Measurements from ENCODE around the gene ZNF385D.

Gene ZNF385D

DNA sequence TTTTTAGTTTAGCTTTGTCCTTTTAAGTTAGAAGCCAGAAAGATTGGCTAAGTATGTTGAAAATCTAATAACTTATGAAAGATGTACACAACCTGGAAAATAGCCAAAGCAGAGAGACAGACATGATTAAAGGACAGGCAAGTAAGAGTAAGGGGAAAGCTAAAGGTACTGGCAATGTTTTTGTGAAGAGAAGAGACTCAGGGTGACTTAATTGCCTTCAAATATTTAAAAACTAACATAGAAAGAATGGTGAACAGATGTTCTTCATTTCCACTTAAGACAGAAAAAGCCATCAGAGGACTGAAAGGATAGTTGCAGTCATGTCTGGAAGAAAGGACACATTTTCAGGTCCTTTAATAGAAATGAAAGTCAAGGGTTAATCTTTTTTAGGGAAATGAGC lies 68.8 kb downstream of the ZNF385D start:
- in situ Hi-C loops (cut with MboI; ENCODE audit: low sequenced_read_pairs), result no loop called here

DNA sequence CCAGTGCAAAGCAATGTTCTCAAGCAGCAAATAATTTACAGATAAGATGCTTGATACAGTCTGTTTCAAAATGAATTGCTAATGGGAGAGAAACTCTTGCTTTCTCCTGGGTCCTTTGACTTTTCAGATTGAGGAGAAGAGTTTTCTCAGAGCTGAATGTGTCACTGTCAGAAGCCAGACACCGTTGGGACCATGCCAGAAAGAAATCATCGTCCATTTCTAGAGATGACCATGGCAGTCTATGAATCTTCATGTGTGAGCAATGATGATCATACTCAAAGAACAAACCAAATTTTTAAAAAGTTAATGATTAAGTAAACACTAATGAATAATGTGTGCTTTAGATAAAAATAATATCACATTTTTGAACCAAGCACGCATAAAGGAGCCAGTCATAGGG lies 77.6 kb downstream of the ZNF385D start:
- in situ Hi-C loops (cut with MboI; ENCODE audit: low sequenced_read_pairs), result no loop called here

DNA sequence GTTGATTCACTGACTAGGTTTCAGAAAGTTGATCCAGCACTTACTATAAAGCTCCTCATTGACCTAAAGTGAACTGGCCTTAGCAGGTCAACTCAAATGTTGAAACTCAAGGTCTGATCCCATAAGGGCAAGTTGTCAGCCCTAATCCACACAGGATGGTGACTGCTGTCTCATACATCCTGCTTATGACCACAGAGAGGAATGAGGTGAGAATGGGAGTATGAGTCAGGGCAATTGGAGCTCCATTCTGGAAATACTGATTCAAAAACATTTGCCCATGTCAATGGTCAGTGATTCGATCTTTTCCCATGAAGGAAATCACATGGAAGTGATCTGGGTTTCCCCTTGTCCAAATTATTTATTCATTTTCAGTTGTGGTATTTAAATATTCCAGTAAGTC lies 78.7 kb downstream of the ZNF385D start:
- in situ Hi-C loops (cut with MboI; ENCODE audit: low sequenced_read_pairs), result no loop called here

DNA sequence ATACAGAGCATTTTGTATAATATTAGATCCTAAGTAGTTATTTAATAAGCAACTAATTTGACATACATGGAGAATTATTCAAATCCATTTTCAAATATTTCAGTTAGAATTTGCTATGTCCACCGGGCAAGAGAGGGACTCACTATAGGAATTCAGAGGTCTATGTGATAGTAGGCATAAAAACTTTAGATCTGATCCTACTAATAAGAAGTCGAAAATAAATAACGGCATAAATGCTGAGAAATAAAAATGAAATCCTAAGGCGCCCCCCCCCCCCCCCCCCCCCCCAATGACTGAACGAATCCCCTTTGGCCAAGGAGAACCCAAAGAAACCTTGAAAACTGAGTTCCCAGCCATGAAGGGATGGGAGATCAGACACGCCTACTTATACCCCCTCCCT lies 80.6 kb downstream of the ZNF385D start:
- in situ Hi-C loops (cut with MboI; ENCODE audit: low sequenced_read_pairs), result no loop called here

DNA sequence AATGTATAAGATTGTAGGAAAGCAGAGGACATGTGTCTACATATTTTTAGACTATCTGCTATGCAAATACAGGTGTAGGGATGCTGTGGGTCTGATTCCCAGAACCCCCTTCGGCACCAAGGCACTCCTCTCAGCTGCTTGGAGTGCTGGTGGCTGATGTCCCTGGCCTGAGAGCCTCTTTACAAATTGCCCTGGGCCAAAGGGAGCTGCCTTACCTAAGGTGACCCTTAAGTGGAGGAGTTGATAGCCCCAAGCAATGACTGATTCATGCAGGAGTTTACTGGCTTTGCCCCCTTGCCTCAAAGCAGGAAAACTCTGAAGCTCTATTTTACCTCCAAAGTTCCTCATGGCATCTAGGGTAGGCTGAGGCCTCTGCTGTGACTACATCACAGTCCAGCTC lies 83.0 kb downstream of the ZNF385D start:
- in situ Hi-C loops (cut with MboI; ENCODE audit: low sequenced_read_pairs), result no loop called here

DNA sequence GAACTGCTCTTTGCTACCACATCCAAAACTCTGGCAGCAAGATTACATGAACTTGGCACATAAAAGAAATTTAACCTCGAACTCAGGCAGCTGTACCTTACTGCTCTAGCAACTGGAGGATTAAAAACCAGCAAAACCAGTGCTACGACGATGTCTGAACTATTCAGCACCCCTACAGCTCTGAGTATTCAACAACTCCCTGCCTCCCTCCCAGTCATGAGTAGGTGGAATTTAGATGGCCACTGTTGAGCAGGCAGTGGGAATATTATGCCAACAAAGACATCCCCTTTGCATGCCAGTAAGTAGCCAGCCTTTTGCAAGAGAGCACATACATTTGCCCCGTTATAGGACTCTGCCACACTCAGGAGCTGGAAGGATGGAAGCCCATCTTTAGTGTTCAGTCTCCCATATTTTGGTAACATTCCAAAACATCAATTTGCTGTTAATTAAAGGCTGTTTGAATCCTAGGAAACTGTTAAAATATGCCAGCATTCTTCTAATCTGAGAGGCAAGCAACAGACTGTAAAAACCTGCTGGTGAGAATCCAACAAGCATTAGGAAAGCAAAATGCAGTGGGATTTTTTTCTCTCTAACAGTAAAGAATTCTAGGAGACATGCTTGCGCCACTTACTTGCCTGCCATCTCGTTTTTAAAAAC lies 85.4 kb downstream of the ZNF385D start:
- in situ Hi-C loops (cut with MboI; ENCODE audit: low sequenced_read_pairs), result no loop called here

DNA sequence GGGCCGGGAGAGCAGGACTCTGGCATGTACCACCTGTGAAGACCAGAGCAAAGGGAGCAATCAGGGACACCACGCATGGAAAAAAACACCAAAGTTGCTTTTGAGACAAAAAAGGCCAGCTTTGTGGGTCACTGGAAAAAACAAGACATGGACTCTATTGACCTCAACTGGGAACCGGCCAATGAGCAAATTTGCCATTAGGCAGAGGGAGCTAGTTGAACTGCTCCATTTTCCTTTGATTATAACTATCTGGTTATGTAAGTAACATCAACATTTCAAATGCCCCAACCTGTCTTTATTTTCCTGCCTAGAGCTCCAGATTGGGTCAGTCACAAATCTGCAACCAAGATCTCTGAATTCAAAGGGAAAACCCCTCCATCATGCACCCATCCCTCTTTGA lies 86.0 kb downstream of the ZNF385D start:
- in situ Hi-C loops (cut with MboI; ENCODE audit: low sequenced_read_pairs), result no loop called here

DNA sequence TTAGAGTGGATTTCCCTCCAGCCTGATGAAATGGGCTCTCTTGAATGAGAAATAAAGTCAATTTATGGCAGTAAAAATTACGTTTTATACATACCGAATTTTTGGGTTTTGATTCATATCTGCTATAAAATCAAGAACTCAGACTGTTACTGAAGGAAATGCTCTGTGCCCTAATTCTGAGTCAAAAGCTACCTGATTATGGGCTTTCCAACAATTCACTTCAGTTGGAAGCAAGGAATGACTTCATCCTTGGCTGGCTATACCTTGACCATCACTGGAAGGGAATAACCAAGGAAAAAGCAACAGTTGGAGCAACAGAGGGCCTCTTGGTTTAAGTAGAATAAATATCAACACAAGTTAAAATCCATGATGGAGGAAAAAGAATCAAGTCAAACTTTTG lies 88.6 kb downstream of the ZNF385D start:
- in situ Hi-C loops (cut with MboI; ENCODE audit: low sequenced_read_pairs), result no loop called here

DNA sequence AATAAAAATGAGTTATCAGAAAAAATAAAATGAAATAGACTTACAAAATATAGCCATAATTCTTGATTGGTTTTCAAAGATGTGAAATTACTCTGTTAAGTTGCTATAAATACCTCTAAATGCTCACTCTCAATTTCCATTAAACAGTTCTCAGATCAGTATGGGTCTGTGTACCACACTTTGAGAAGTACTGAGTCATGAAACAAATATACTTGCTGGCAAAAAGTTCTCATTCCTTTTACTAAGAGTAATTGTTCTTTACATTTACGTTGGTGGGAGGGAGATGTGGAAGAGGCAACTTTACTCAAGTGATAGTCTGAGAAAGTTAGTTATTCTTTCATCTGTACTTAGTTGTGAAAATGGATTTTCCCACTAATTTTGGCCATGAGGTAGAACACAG lies 96.3 kb downstream of the ZNF385D start:
- in situ Hi-C loops (cut with MboI; ENCODE audit: low sequenced_read_pairs), result no loop called here

DNA sequence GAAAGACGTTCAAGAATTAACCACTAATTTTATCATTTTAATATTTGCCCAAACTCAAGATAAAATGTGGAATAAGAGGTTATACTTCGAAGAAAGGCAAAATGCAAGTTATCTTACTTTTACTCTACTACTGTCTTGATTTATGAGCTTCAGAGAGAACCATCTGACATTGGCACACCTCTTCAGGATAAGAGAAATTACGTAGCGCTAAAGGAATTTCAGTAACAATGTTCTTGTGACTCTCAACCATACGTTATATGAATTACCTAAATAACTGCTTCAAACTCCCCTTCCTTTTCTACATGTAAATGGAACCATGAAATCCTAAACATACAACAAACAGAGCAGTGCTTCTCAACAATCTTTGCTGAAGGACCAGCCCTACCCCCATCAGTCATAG lies 96.8 kb downstream of the ZNF385D start:
- in situ Hi-C loops (cut with MboI; ENCODE audit: low sequenced_read_pairs), result no loop called here

DNA sequence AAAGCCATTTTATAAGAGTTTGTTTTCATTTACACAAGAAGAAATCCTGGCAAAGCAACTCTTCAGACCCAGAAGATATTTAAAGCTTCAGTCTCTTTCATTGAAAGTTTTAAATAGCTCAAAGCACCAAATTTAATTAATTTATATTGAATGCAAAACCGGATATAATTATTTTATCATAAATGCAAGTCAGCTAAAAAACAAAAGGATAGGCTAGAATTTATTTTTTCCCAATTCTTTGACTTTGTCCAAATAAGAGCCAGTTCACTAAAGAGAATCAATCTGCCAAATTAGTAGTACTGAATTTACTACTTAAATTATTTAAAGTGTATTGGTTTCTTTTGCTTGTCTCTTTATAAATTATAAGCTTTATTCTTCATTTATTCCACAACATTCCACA lies 101.5 kb downstream of the ZNF385D start:
- in situ Hi-C loops (cut with MboI; ENCODE audit: low sequenced_read_pairs), result no loop called here

DNA sequence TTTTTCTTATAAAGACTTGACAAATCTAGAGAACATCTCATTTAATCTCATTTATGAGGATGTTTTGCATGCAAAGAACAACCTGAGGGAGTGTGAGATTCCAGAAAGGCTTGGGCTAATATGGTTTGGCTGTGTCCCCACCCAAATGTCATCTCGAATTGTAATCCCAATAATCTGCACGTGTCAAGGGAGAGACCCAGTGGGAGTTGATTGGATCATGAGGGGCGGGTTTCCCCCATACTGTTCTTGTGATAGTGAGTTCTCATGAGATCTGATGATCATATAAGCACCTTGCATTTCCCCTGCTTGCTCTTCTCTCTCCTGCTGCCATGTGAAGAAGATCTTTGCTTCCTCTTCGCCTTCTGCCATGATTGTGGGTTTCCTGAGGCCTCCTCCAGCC lies 103.0 kb downstream of the ZNF385D start:
- in situ Hi-C loops (cut with MboI; ENCODE audit: low sequenced_read_pairs), result no loop called here

DNA sequence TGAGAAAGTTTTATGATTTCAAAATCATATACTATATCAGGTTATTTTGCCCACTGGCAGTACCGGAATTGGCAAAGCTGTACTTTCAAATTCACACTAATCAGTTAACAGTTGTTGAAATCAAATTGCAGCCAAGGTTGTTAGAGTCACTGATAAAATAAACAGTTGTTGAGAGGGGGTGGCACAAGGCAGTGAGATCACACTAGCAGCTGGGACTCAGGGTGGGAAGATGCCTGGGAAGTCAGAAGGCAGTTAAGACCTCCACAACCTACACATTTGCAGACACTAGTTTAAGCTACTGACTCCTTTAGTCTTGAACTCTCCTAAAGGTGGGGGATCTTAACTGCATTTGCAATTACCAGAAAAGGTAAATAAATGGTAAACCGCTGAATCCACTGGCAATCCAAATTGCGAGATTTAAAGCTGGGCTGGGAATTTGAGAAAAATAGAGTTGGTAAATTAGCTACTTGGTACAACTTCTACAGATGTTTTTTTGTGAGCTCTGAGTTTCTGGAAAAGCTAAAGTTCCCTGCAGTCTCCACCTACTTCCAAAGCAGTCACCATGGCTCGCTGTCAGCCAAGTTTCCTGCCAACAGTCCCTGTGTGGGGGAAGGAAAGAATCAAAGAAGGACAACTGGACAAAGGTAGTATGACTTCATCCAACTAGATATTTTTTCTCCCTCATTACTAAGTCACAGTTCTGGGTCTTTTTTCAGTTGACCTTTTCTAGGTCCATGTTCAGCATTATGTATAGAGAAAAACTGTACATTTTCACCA lies 105.7 kb downstream of the ZNF385D start:
- in situ Hi-C loops (cut with MboI; ENCODE audit: low sequenced_read_pairs), result no loop called here

DNA sequence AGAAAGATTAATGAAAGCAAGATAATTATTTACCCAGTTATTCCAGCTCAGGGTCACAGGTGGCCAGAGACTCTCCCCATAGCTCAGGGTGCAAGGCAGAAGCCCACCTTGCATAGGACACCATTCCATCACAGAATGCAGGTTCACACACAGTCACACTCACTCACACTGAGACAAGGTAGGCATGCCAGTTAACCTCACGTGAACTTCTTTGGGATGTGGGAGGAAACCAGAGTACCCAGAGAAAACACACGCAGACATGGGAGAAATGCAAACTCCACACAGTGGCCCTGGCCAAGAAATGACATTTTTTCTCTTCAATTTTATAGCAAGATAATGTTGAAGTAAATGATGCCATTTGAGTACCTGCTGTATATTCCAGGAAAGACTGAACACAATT lies 106.7 kb downstream of the ZNF385D start:
- in situ Hi-C loops (cut with MboI; ENCODE audit: low sequenced_read_pairs), result no loop called here

DNA sequence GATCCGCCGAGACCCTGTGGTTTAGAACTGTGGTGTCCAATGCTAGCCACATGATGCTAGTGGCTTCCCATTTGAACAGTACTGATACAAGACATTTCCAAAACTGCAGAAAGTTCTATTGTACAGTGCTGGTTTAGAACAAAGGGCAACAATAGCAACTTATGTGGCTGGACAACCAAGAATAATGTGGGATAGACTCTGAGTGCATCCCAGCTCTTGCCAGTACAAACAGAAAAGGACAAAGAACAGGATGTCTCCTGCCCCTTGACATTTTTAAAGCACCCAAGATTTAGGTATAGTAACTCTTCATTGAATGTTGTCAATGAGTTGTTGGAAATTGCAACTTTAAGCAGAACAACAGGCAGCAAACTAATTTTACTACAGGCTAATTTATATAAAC lies 107.3 kb downstream of the ZNF385D start:
- in situ Hi-C loops (cut with MboI; ENCODE audit: low sequenced_read_pairs), result no loop called here

DNA sequence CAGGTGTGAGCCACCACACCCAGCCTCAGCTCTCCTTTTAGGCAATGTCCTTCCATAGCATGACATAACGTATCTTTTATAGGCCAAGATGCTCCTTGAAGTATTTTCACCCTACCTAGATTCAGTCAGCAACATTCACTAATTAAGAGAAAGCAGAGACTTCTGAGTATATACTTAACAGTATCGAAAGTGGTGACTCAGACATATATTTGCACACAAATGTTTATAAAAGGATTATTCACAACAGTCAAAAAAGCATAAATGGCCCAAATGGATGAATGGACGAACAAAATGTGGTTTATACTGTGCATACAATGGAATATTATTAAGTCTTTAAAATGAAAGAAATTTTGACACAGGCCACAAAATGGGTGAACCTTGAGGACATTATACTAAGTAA lies 108.6 kb downstream of the ZNF385D start:
- in situ Hi-C loops (cut with MboI; ENCODE audit: low sequenced_read_pairs), result no loop called here

DNA sequence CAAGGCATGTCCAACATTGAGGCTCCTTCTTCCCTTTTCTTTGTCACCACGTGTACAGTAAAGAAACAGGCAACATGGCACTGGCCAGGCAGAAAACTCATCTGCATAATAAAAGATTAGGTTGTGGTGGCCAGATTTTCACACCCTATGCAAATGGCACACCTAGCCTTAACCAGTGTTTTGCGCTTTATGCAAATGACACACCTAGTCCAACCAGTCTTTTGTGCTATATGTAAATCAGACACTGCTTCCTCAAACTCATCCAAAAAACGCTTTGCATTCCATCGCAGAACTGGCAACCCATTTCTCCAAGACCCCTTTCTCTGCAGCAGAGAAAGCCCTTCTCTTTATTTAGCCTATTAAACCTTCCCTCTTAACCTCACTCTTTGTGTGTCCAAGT lies 109.1 kb downstream of the ZNF385D start:
- in situ Hi-C loops (cut with MboI; ENCODE audit: low sequenced_read_pairs), result no loop called here

DNA sequence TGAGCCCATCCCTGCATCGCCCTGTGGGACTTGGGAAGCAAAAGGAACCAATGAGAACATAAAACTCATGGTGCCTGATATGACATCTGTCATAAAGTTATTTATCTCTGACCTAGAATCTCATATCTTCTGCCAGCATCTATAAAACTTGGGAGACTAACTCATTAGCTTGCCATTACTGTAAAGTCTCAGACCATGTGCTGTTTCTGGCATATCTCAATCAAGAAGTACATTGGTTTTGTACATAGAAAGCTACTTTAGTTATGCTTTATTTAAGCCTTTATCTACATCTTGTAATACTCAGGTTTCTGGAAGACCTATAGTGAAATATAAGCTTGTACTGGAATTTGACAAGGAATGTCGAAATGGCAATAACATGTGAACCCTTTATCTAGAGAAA lies 112.5 kb downstream of the ZNF385D start:
- in situ Hi-C loops (cut with MboI; ENCODE audit: low sequenced_read_pairs), result no loop called here

DNA sequence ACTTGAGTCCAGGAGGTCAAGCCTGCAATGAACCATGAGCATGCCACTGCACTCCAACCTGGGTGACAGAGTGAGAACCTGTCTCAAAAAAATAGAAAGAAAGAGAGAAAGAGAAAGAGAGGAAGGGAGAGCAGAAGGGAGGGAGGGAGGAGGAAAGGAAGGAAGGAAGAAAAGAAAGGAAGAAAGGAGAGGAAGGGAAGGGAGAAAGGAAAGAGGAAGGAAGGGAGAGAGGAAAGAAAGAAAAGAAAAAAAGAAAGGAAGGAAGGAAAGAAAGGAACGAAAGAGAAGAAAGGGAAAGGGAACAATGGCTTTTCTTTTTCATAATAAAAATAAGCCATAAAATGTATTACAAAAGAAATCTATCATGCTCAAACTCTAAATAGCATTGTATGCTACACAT lies 116.9 kb downstream of the ZNF385D start:
- in situ Hi-C loops (cut with MboI; ENCODE audit: low sequenced_read_pairs), result no loop called here

DNA sequence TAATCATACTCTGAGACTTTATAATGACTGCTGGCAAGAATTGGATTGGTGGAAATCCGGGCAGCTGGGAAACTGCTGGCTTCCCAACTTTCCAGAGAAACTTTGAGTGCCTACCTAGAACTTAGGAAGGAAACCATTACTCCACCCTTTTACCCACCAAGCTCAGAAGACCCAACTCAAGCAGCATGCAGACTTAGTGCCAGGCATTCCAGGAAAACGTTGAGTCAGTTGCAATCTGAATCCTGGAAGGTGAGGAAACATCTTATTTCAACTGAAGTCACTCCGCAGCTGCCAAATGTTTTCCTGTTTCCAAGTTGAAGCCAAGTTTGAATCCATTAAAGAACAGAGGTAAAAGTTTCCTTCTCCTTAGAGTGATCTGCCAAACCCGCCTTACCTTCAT lies 126.5 kb downstream of the ZNF385D start:
- in situ Hi-C loops (cut with MboI; ENCODE audit: low sequenced_read_pairs), result no loop called here

DNA sequence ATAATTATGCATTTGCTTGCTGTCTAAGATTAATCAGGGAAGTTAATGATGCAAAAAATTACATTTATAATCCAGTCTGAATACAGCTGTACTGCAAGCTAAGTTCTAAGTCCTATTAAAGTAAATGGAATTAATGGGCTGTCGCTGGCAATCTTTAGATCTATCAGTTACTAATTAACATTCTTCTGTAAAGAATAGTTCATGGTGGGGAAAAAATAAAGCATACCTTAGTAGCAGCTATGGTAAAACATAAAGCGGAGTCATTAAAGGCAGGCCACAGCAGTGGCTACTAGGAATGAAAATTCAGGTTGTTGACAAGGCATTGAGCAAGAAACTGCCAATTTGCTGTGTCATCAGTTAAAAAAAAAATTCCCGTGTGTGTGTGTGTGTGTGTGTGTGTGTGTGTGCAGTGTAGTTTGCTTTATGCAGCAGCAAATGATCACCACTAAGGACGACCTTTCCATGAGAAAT lies 129.8 kb downstream of the ZNF385D start:
- in situ Hi-C loops (cut with MboI; ENCODE audit: low sequenced_read_pairs), result no loop called here

DNA sequence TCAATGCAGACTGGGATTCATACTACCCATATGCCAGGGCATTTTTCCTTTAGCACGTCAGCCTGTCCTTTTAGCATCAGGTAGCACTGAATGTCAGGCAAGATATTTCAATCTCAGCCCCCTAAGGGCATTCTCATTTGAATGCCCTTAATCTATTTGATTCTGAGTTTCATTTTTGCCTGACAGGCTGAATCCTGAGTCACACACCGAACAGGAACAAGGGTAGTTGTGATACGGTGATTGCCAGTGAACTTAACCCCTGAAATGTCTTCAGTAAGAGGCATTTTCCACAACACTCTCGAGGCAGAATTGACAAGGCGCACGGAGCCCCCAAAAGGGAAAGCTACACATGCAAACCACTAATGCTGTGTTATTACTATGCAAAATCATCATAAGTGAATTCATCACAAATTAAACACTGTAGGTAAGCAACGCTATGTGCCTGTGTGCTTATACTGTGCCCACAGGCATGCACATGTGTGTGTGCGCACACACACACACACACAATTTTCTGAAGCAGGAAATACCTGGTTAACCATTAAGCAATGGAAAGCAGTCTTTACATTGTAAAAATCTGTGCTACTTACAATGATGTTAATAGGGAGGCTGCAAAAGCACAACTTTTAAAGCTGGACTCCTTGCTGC lies 130.4 kb downstream of the ZNF385D start:
- in situ Hi-C loops (cut with MboI; ENCODE audit: low sequenced_read_pairs), result no loop called here
